Neuronal stem cell (in vitro differentiated cells): ENCODE measurements around the gene WAC.
"Not testable (repeated sequence)": the region's sequence is repeated elsewhere in the genome, so short reads cannot be mapped to it uniquely, and the experiment has no call there.

Experiments
- DNase-seq: peaks from one replicate; pipeline ENCODE4 v3.0.0-alpha.2; 2013; ENCODE audit warnings: low spot score
- H2AFZ ChIP-seq: one replicate; pipeline ENCODE4 v1.6.1; 2013; ENCODE audit warnings: mild to moderate bottlenecking, low read length, inconsistent platforms
- H2AK5ac ChIP-seq: 2 replicates; pipeline ENCODE4 v1.6.1; 2013; ENCODE audit warnings: low read depth, mild to moderate bottlenecking, inconsistent platforms, low read length, moderate library complexity, mixed read lengths
- H2BK120ac ChIP-seq: 2 replicates; pipeline ENCODE4 v1.6.1; 2013; ENCODE audit warnings: low read depth, mild to moderate bottlenecking, inconsistent platforms, low read length, moderate library complexity, mixed read lengths
- H2BK12ac ChIP-seq: one replicate; pipeline ENCODE4 v1.6.1; 2013; ENCODE audit warnings: low read length, inconsistent platforms
- H2BK15ac ChIP-seq: 2 replicates; pipeline ENCODE4 v1.6.1; 2013; ENCODE audit warnings: mild to moderate bottlenecking, low read length, inconsistent platforms, mixed read lengths
- H2BK5ac ChIP-seq: one replicate; pipeline ENCODE4 v1.6.1; 2013; ENCODE audit warnings: inconsistent platforms, mild to moderate bottlenecking, low read length, moderate library complexity
- H3K14ac ChIP-seq: one replicate; pipeline ENCODE4 v1.6.1; 2013; ENCODE audit warnings: low read length, inconsistent platforms
- H3K18ac ChIP-seq: 2 replicates; pipeline ENCODE4 v1.6.1; 2013; ENCODE audit warnings: low read length, inconsistent platforms
- H3K23ac ChIP-seq: 2 replicates; pipeline ENCODE4 v1.6.1; 2013; ENCODE audit warnings: low read depth, mild to moderate bottlenecking, mixed read lengths, low read length, inconsistent platforms; ENCODE audit not compliant: poor library complexity
- H3K27ac ChIP-seq: replicated peaks from 3 replicates; pipeline ENCODE4 v1.5.1; 2013; ENCODE audit warnings: low read length, inconsistent platforms
- H3K27me3 ChIP-seq, 3 experiments: 2 replicates each; pipeline ENCODE4 v1.6.1; 2013; ENCODE audit warnings: low read length in 3 of 3, mild to moderate bottlenecking in 2 of 3, inconsistent platforms in 1 of 3, low read depth in 1 of 3, mixed read lengths in 1 of 3, moderate library complexity in 1 of 3; ENCODE audit not compliant: control insufficient read depth in 3 of 3, insufficient read depth in 3 of 3
- H3K36me3 ChIP-seq, 2 donors: replicated peaks in 1 of 2; 2 replicates each; pipeline ENCODE4 v1.6.1; 2013; ENCODE audit warnings: low read length in 2 of 2; ENCODE audit not compliant: control insufficient read depth in 2 of 2, insufficient read depth in 2 of 2
- H3K4ac ChIP-seq: 2 replicates; pipeline ENCODE4 v1.6.1; 2013; ENCODE audit warnings: inconsistent platforms, mild to moderate bottlenecking, low read length, moderate library complexity
- H3K4me1 ChIP-seq, 2 donors: 1 replicate in 1 of 2; 2 replicates in 1 of 2; pipeline ENCODE4 v1.6.1; 2013; ENCODE audit warnings: low read length in 2 of 2, low read depth in 1 of 2; ENCODE audit not compliant: control insufficient read depth in 2 of 2, insufficient read depth in 1 of 2
- H3K4me2 ChIP-seq: one replicate; pipeline ENCODE4 v1.6.1; 2013; ENCODE audit warnings: mild to moderate bottlenecking, low read length, inconsistent platforms; ENCODE audit not compliant: insufficient read depth, poor library complexity, severe bottlenecking
- H3K4me3 ChIP-seq, 2 donors: 2 replicates each; pipeline ENCODE4 v1.5.1; 2013; ENCODE audit warnings: low read length in 2 of 2, mild to moderate bottlenecking in 2 of 2, inconsistent platforms in 1 of 2, moderate library complexity in 1 of 2
- H3K79me1 ChIP-seq: one replicate; pipeline ENCODE4 v1.6.1; 2013; ENCODE audit warnings: low read depth, mild to moderate bottlenecking, inconsistent platforms, low read length, moderate library complexity
- H3K9ac ChIP-seq: one replicate; pipeline ENCODE4 v1.6.1; 2013; ENCODE audit warnings: mild to moderate bottlenecking, low read depth, low read length, inconsistent platforms; ENCODE audit not compliant: poor library complexity
- H3K9me3 ChIP-seq, 2 donors: replicated peaks in 1 of 2; 2 replicates each; pipeline versions ENCODE3 to v1.6.1; 2013; ENCODE audit warnings: low read length in 2 of 2, mild to moderate bottlenecking in 2 of 2, inconsistent platforms in 1 of 2, low read depth in 1 of 2, mixed read lengths in 1 of 2, moderate library complexity in 1 of 2; ENCODE audit not compliant: control insufficient read depth in 2 of 2, insufficient read depth in 1 of 2
- H4K8ac ChIP-seq: one replicate; pipeline ENCODE4 v1.6.1; 2013; ENCODE audit warnings: low read depth, mild to moderate bottlenecking, inconsistent platforms, low read length, moderate library complexity
- H4K91ac ChIP-seq: one replicate; pipeline ENCODE4 v1.6.1; 2013; ENCODE audit warnings: low read length, low read depth, mild to moderate bottlenecking, inconsistent platforms; ENCODE audit not compliant: poor library complexity
- WGBS, 2 donors: extraction: QIAGEN DNeasy Blood & Tissue Kit; methylation state at CpG; one replicate each; pipeline ENCODE4 v1.1.7; 2013; ENCODE audit warnings: missing lambda C conversion rate in 2 of 2, mixed read lengths in 1 of 2; ENCODE audit not compliant: insufficient read length in 2 of 2, insufficient replicate concordance in 1 of 2; ENCODE audit errors: extremely low coverage in 2 of 2; 5-methylcytosine and 5-hydroxymethylcytosine counted together

The WAC gene

GRCh38 chr10:28496481-28496961, 36.4 kb upstream of the WAC start:
- H3K4ac ChIP-seq = no peak overlapping the region
- WGBS, 2 donors = no CpG with 5 or more reads among the region's 2 CpGs

GRCh38 chr10:28497313-28498126, 35.4 kb upstream of the WAC start:
- H2BK5ac ChIP-seq = no peak overlapping the region
- H3K4me3 ChIP-seq = no peak overlapping the region
- H3K9ac ChIP-seq = no peak overlapping the region
- H3K14ac ChIP-seq = no peak overlapping the region
- DNase-seq = no peak
- H3K9me3 ChIP-seq = no peaks in the 10 kb centered on the region
- WGBS, 2 donors = 100% methylated on average over 1 of the region's 3 CpGs
- H3K79me1 ChIP-seq = no peaks in the 10 kb centered on the region
- H3K18ac ChIP-seq = no peak overlapping the region
- no peak overlapping the region for H2BK15ac ChIP-seq
- H3K36me3 ChIP-seq = no peaks in the 10 kb centered on the region
- no peak overlapping the region for H2AK5ac ChIP-seq
- no peak overlapping the region for H4K8ac ChIP-seq
- no peak overlapping the region for H2AFZ ChIP-seq
- no peak overlapping the region for H4K91ac ChIP-seq
- no peak overlapping the region for H3K4ac ChIP-seq
- H3K23ac ChIP-seq = no peak overlapping the region
- no peak overlapping the region for H2BK120ac ChIP-seq
- no peak overlapping the region for H3K27ac ChIP-seq
- no peak overlapping the region for H3K4me2 ChIP-seq
- no peaks in the 10 kb centered on the region for H3K27me3 ChIP-seq
- no peak overlapping the region for H2BK12ac ChIP-seq
- H3K4me1 ChIP-seq = no peaks in the 10 kb centered on the region

More at GRCh38 chr10:28496481-28496961, 36.4 kb upstream of the WAC start:
- no peak for DNase-seq
- Histone ChIP-seq H3K4me3 (no peak overlapping the region), H2AFZ (no peak overlapping the region), H3K4me2 (no peak overlapping the region), H3K9me3 (no peaks in the 10 kb centered on the region), H3K23ac (no peak overlapping the region), H3K27me3 (no peaks in the 10 kb centered on the region), H2BK12ac (no peak overlapping the region), H3K18ac (no peak overlapping the region), H4K91ac (no peak overlapping the region), H3K9ac (no peak overlapping the region), H3K79me1 (no peaks in the 10 kb centered on the region), H2BK15ac (no peak overlapping the region), H3K27ac (no peak overlapping the region), H4K8ac (no peak overlapping the region), H3K36me3 (no peaks in the 10 kb centered on the region), H2BK120ac (no peak overlapping the region), H3K14ac (no peak overlapping the region), H2AK5ac (no peak overlapping the region), H2BK5ac (no peak overlapping the region), H3K4me1 (no peaks in the 10 kb centered on the region)

- H4K91ac ChIP-seq, H3K14ac ChIP-seq, DNase-seq, H2BK15ac ChIP-seq, H3K27ac ChIP-seq, H3K79me1 ChIP-seq, H3K4me2 ChIP-seq, H2BK120ac ChIP-seq, H3K36me3 ChIP-seq, H2AFZ ChIP-seq, H3K18ac ChIP-seq, H3K4me1 ChIP-seq, H3K9me3 ChIP-seq, H3K4ac ChIP-seq, H2BK5ac ChIP-seq, H4K8ac ChIP-seq, H3K23ac ChIP-seq, H3K27me3 ChIP-seq, H3K9ac ChIP-seq, H3K4me3 ChIP-seq, H2AK5ac ChIP-seq, H2BK12ac ChIP-seq: not testable (repeated sequence)
- no CpG with 5 or more reads among the region's 5 CpGs for WGBS, 2 donors
These were observed 32.7 kb upstream of the WAC start for GRCh38 chr10:28500203-28500602.

DNA sequence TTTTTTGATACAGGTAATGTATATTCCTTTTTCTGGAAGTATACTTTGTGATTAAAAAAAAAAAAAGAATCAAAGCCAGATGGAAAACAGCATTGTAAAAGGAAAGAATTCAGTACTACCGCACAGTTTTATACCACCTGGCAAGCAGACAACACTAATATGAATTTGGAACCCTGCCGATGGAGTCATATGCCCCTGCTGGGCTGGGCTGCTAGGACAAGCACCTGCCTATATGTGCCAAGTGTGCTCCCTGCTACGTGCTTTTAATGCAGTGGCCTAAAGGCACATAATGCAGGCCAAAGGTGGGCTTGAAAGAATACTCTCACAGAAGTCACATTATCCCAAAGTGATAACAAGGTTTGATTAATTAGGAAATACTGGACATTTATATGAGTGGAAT, 29.8 kb upstream of the WAC start:
- H2AFZ ChIP-seq = no peak overlapping the region
- DNase-seq = no peak
- no peak overlapping the region for H3K23ac ChIP-seq
- H3K4ac ChIP-seq = no peak overlapping the region
- no peak overlapping the region for H2BK15ac ChIP-seq
- no peak overlapping the region for H3K14ac ChIP-seq
- H2BK12ac ChIP-seq = no peak overlapping the region
- H3K4me1 ChIP-seq = no peaks in the 10 kb centered on the region
- no peak overlapping the region for H4K91ac ChIP-seq
- H3K9ac ChIP-seq = no peak overlapping the region
- no peak overlapping the region for H2BK5ac ChIP-seq
- no peak overlapping the region for H3K18ac ChIP-seq
- no peaks in the 10 kb centered on the region for H3K27me3 ChIP-seq
- no peak overlapping the region for H3K4me2 ChIP-seq
- no peaks in the 10 kb centered on the region for H3K36me3 ChIP-seq
- no CpG with 5 or more reads among the region's 3 CpGs for WGBS, 2 donors
- H3K79me1 ChIP-seq = peaks cover 1% of the 10 kb centered on the region
- H4K8ac ChIP-seq = no peak overlapping the region
- no peak overlapping the region for H2BK120ac ChIP-seq
- no peaks in the 10 kb centered on the region for H3K9me3 ChIP-seq
- H3K27ac ChIP-seq = no peak overlapping the region
- H3K4me3 ChIP-seq = no peak overlapping the region
- H2AK5ac ChIP-seq = no peak overlapping the region
